Neural cell (in vitro differentiated cells): ENCODE measurements around the gene ACHE. TPM values are rescaled to one million over a fixed set of nuclear protein-coding genes. Genes with fewer than 3 reads are reported as not detected.
"Not testable (repeated sequence)": the region's sequence is repeated elsewhere in the genome, so short reads cannot be mapped to it uniquely, and the experiment has no call there.

Experiments
- H2AFZ ChIP-seq: fragments of 200-600, 300-800 bp; sonication (generic), shearing (Covaris generic); 2 replicates; pipeline ENCODE4 v1.6.0; 2014; ENCODE audit warnings: low read depth, mild to moderate bottlenecking, antibody characterized with exemption, low read length, moderate library complexity
- H3F3A ChIP-seq: fragments of 200-600 bp; shearing (Covaris generic); 2 replicates; pipeline ENCODE4 v1.6.1; 2016; ENCODE audit warnings: mild to moderate bottlenecking, moderate library complexity, mixed read lengths, antibody characterized with exemption, low read length; ENCODE audit not compliant: insufficient read depth, poor library complexity, severe bottlenecking
- H3K27ac ChIP-seq: fragments of 200-600, 300-800 bp; sonication (generic), shearing (Covaris generic); 2 replicates; pipeline ENCODE4 v1.5.1; 2014; ENCODE audit warnings: mild to moderate bottlenecking, low read length, moderate library complexity
- H3K27me3 ChIP-seq: fragments of 300-800, 200-600 bp; sonication (generic), shearing (Covaris generic); 2 replicates; pipeline ENCODE4 v1.6.0; 2014; ENCODE audit warnings: mild to moderate bottlenecking, low read depth, low read length, moderate library complexity; ENCODE audit not compliant: insufficient read depth
- H3K36me3 ChIP-seq: fragments of 300-800, 200-600 bp; sonication (generic), shearing (Covaris generic); 2 replicates; pipeline ENCODE4 v1.5.1; 2014; ENCODE audit warnings: mild to moderate bottlenecking, antibody characterized with exemption, low read length, moderate library complexity; ENCODE audit not compliant: insufficient read depth
- H3K4me2 ChIP-seq: fragments of 300-800, 200-600 bp; sonication (generic), shearing (Covaris generic); 2 replicates; pipeline ENCODE4 v1.6.0; 2014; ENCODE audit warnings: mild to moderate bottlenecking, low read length
- H3K4me3 ChIP-seq: fragments of 300-800, 200-600 bp; sonication (generic), shearing (Covaris generic); 2 replicates; pipeline ENCODE4 v1.5.1; 2014; ENCODE audit warnings: mild to moderate bottlenecking, low read length, moderate library complexity
- H3K79me2 ChIP-seq: fragments of 200-600 bp; shearing (Covaris generic); replicated peaks from 2 replicates; pipeline ENCODE4 v1.6.0; 2014; ENCODE audit warnings: mild to moderate bottlenecking, low read length, moderate library complexity; ENCODE audit not compliant: insufficient read depth
- H3K9ac ChIP-seq: fragments of 300-800, 200-600 bp; sonication (generic), shearing (Covaris generic); 2 replicates; pipeline ENCODE4 v1.6.1; 2016; ENCODE audit warnings: mild to moderate bottlenecking, low read length, mixed read lengths
- H3K9me2 ChIP-seq: fragments of 200-600 bp; shearing (Covaris generic); 2 replicates; pipeline ENCODE4 v1.6.1; 2016; ENCODE audit warnings: mild to moderate bottlenecking, low read length, mixed read lengths; ENCODE audit not compliant: insufficient read depth
- H3K9me3 ChIP-seq: fragments of 200-600, 300-800 bp; sonication (generic), shearing (Covaris generic); 2 replicates; pipeline ENCODE4 v1.6.1; 2016; ENCODE audit warnings: mild to moderate bottlenecking, mixed run types, low read length, moderate library complexity, mixed read lengths
- H4K20me1 ChIP-seq: fragments of 200-600 bp; shearing (Covaris generic); 2 replicates; pipeline ENCODE4 v1.6.1; 2016; ENCODE audit warnings: mild to moderate bottlenecking, mixed run types; ENCODE audit not compliant: insufficient read depth
- EP300 ChIP-seq: fragments of 450-650 bp; conservative IDR thresholded peaks from 2 replicates; pipeline ENCODE4 v1.6.1; 2014; ENCODE audit warnings: antibody characterized with exemption, mild to moderate bottlenecking, moderate library complexity; ENCODE audit not compliant: poor library complexity, severe bottlenecking
- EZH2 ChIP-seq: fragments of 200-600, 300-800 bp; shearing (Covaris generic), sonication (generic); IDR thresholded peaks from 2 replicates; pipeline ENCODE4 v1.6.1; 2014; ENCODE audit warnings: antibody characterized with exemption, low read length, borderline replicate concordance, mild to moderate bottlenecking; ENCODE audit not compliant: insufficient read depth, poor library complexity, severe bottlenecking
- MXI1 ChIP-seq: fragments of 450-650 bp; conservative IDR thresholded peaks from 2 replicates; pipeline ENCODE4 v1.6.1; 2014; ENCODE audit warnings: antibody characterized with exemption, mild to moderate bottlenecking; ENCODE audit not compliant: poor library complexity, severe bottlenecking
- POLR2AphosphoS5 ChIP-seq: IDR thresholded peaks from 2 replicates; pipeline ENCODE4 v1.6.1; 2012
- RAD21 ChIP-seq: fragments of 450-650 bp; conservative IDR thresholded peaks from 2 replicates; pipeline ENCODE4 v1.6.1; 2014; ENCODE audit warnings: antibody characterized with exemption, mild to moderate bottlenecking, moderate library complexity
- REST ChIP-seq: IDR thresholded peaks from 2 replicates; pipeline ENCODE4 v1.6.1; 2012; ENCODE audit warnings: borderline replicate concordance
- SMC3 ChIP-seq: fragments of 450-650 bp; conservative IDR thresholded peaks from 2 replicates; pipeline ENCODE4 v1.6.1; 2014; ENCODE audit warnings: antibody characterized with exemption, mild to moderate bottlenecking, moderate library complexity; ENCODE audit not compliant: poor library complexity
- TAF1 ChIP-seq: IDR thresholded peaks from 2 replicates; pipeline ENCODE4 v1.6.1; 2012; ENCODE audit warnings: low read depth
- polyA plus RNA-seq: library from polyadenylated mRNA; depleted of rRNA; stranded (reverse); fragments of >200 nt; gene quantifications from 2 replicates; pipeline ENCODE4 v1.2.3, GENCODE V29; 2014
- TF ChIP-seq, protein P1 (sequence below): fragments of 450-650 bp; IDR thresholded peaks from 2 replicates; pipeline ENCODE4 v1.5.1; 2014; ENCODE audit warnings: antibody characterized with exemption, mild to moderate bottlenecking, moderate library complexity; ENCODE audit not compliant: poor library complexity, severe bottlenecking

The ACHE gene
- polyA plus RNA-seq, 1 donor from 2014 or later: 12.2 TPM

DNA sequence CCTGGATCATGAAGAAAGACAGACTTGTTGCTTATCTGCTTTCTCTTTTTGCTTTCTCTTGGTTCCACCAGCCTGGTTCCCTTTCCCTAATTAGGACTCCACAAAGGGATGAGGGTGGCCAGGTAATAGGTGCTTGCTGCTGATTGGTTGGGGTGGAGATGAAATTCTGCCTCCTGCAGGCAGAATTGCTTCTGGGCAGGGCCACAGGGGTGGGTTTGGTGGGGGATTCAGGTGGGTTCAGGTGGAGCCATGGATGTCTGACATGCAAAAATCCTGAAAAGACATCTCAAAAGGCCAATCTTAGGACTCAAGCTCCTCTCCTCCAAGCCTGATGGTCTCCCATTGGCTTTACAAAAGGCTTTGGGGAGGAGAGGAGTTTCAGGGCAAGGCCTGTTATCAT is 25.4 kb upstream of the ACHE start:
- no peaks in the 10 kb centered on the region for H3K9me3 ChIP-seq
- no peaks in the 10 kb centered on the region for H3K79me2 ChIP-seq
- no peaks in the 10 kb centered on the region for H3K36me3 ChIP-seq
- no peak overlapping the region for H3K9ac ChIP-seq
- no peaks in the 10 kb centered on the region for H4K20me1 ChIP-seq
- H3F3A ChIP-seq: no peaks in the 10 kb centered on the region
- H2AFZ ChIP-seq: no peak overlapping the region
- H3K9me2 ChIP-seq: no peaks in the 10 kb centered on the region
- H3K27me3 ChIP-seq: no peaks in the 10 kb centered on the region
- no peak overlapping the region for H3K4me2 ChIP-seq
- no peak overlapping the region for H3K27ac ChIP-seq
- H3K4me3 ChIP-seq: no peak overlapping the region
- no peak for TF ChIP-seq EP300
- TF ChIP-seq, protein P1, sequence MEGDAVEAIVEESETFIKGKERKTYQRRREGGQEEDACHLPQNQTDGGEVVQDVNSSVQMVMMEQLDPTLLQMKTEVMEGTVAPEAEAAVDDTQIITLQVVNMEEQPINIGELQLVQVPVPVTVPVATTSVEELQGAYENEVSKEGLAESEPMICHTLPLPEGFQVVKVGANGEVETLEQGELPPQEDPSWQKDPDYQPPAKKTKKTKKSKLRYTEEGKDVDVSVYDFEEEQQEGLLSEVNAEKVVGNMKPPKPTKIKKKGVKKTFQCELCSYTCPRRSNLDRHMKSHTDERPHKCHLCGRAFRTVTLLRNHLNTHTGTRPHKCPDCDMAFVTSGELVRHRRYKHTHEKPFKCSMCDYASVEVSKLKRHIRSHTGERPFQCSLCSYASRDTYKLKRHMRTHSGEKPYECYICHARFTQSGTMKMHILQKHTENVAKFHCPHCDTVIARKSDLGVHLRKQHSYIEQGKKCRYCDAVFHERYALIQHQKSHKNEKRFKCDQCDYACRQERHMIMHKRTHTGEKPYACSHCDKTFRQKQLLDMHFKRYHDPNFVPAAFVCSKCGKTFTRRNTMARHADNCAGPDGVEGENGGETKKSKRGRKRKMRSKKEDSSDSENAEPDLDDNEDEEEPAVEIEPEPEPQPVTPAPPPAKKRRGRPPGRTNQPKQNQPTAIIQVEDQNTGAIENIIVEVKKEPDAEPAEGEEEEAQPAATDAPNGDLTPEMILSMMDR: no peak
- no peak for TF ChIP-seq SMC3
- no peak for TF ChIP-seq EZH2
- no peak for TF ChIP-seq POLR2AphosphoS5
- no peak for TF ChIP-seq TAF1
- TF ChIP-seq RAD21: no peak
- no peak for TF ChIP-seq REST
- TF ChIP-seq MXI1: no peak

DNA sequence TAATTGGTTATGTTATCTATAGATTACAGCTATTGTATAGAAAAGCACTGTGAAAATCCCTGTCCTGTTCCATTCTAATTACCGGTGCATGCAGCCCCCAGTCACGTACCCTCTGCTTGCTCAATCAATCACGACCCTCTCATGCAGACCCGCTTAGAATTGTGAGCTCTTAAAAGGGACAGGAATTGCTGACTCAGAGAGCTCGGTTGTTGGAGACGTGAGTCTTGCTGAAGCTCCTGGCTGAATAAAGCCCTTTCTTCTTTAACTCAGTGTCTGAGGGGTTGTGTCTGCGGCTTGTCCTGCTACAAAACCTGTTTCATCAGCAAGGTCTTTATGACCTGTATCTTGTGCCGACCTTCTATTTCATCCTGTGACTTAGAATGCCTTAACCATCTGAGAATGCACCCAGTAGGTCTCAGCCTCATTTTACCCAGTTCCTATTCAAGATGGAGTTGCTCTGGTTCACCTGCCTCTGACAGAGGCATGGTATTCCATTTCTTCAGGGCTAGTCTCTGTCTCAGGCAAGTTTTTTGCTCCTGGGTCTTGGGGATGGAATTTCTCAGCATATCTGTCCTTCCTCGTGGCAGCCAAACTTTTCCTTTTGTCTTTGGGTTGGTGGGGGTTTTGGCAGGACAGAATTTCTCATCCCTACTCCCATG is 24.2 kb upstream of the ACHE start:
- not testable (repeated sequence) for H3K27ac ChIP-seq, H3K9me3 ChIP-seq, H3K4me2 ChIP-seq, H2AFZ ChIP-seq, H3K4me3 ChIP-seq, H3F3A ChIP-seq, H3K27me3 ChIP-seq, H3K9me2 ChIP-seq, H4K20me1 ChIP-seq, H3K36me3 ChIP-seq, H3K9ac ChIP-seq, H3K79me2 ChIP-seq

- not testable (repeated sequence) for H3K4me2 ChIP-seq, H3K36me3 ChIP-seq, H3F3A ChIP-seq, H2AFZ ChIP-seq, H3K9ac ChIP-seq, H4K20me1 ChIP-seq, H3K27me3 ChIP-seq, H3K9me2 ChIP-seq, H3K27ac ChIP-seq, H3K79me2 ChIP-seq, H3K9me3 ChIP-seq, H3K4me3 ChIP-seq
These were observed 23.6 kb upstream of the ACHE start for GRCh38 chr7:100919335-100919734.
